OCI-LY3 (cell line): ENCODE results near the gene AFAP1L1.
"Not testable (repeated sequence)": the region's sequence is repeated elsewhere in the genome, so short reads cannot be mapped to it uniquely, and the experiment has no call there.

Experiments
- H2AFZ ChIP-seq: fragments of 200-600, 300-600 bp; shearing (Covaris generic); 2 replicates; pipeline ENCODE4 v1.6.0; 2014; ENCODE audit warnings: antibody characterized with exemption, low read depth, low read length
- H3K27ac ChIP-seq: fragments of 200-600, 300-600 bp; sonication (generic); 2 replicates; pipeline ENCODE4 v1.5.1; 2014; ENCODE audit warnings: mild to moderate bottlenecking, low read length, moderate library complexity, mixed read lengths
- H3K27me3 ChIP-seq: fragments of 200-600, 300-600 bp; sonication (generic); 2 replicates; pipeline ENCODE4 v1.6.1; 2014; ENCODE audit warnings: low read depth, low read length, mixed read lengths
- H3K36me3 ChIP-seq: fragments of 200-600, 300-600 bp; sonication (generic); replicated peaks from 2 replicates; pipeline ENCODE3; 2014; ENCODE audit warnings: low read depth, low read length, mixed read lengths
- H3K4me1 ChIP-seq: fragments of 300-600, 200-600 bp; sonication (generic); 2 replicates; pipeline ENCODE4 v1.6.1; 2014; ENCODE audit warnings: low read length, mixed read lengths
- H3K4me2 ChIP-seq: fragments of 200-600, 300-600 bp; sonication (generic); 2 replicates; pipeline ENCODE4 v1.6.1; 2014; ENCODE audit warnings: low read length, mixed read lengths
- H3K4me3 ChIP-seq: fragments of 300-600, 200-600 bp; sonication (generic); 2 replicates; pipeline ENCODE4 v1.5.1; 2014; ENCODE audit warnings: antibody characterized with exemption, mild to moderate bottlenecking, low read length, moderate library complexity
- H3K79me2 ChIP-seq: fragments of 300-600, 200-600 bp; shearing (Covaris generic); 2 replicates; pipeline ENCODE4 v1.6.1; 2014; ENCODE audit warnings: mild to moderate bottlenecking, low read length, mixed read lengths
- H3K9ac ChIP-seq: fragments of 300-600, 200-600 bp; shearing (Covaris generic); 2 replicates; pipeline ENCODE4 v1.6.0; 2014; ENCODE audit warnings: mild to moderate bottlenecking, low read length, moderate library complexity
- H3K9me3 ChIP-seq: fragments of 200-600, 300-600 bp; shearing (Covaris generic); 2 replicates; pipeline ENCODE4 v1.6.1; 2014; ENCODE audit warnings: low read length, mixed read lengths; ENCODE audit not compliant: insufficient read depth
- H4K20me1 ChIP-seq: fragments of 200-600, 300-600 bp; sonication (generic); 2 replicates; pipeline ENCODE4 v1.6.1; 2016; ENCODE audit warnings: low read length, mixed read lengths; ENCODE audit not compliant: insufficient read depth
- EZH2phosphoT487 ChIP-seq: fragments of 200-600 bp; shearing (Covaris generic); IDR thresholded peaks from 2 replicates; pipeline ENCODE4 v1.6.1; 2018; ENCODE audit warnings: antibody characterized with exemption, mixed run types, low read depth
- TF ChIP-seq, protein P1 (sequence below): fragments of 200-600, 300-600 bp; sonication (generic); IDR thresholded peaks from 2 replicates; pipeline ENCODE4 v1.5.1; 2014; ENCODE audit warnings: antibody characterized with exemption, low read length, low read depth

The AFAP1L1 gene

DNA sequence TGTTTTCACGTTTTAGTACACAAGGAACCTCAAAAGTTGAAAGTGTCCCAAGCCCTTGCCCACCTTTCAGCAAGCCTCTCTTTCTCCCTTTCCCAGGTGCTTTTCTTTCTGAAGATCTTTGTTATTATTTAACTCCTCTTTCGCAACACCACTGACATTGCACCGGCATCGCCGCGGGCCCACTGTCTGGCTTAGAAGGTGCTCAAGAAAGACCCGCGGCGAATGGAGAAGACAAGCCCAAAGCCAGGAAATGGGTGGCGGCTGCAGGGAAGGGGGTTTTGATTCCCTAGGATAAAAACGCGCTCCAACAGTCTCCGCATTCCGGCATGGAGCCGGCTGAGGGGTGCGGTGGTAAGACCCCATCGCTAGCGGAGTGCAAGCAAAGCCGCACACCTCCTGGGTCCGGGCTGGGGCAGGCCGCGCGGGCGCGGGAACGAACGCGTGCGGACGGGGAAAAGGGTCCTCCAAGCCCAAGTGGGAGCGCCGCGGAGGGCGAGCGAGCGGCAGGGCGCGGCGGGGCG, 404 bp upstream of the AFAP1L1 start:
- Histone ChIP-seq H3K36me3 (no peaks in the 10 kb centered on the region), H3K4me1 (no peaks in the 10 kb centered on the region), H4K20me1 (no peaks in the 10 kb centered on the region), H3K79me2 (no peaks in the 10 kb centered on the region), H3K4me2 (no peak overlapping the region), H2AFZ (no peak overlapping the region), H3K27me3 (no peaks in the 10 kb centered on the region), H3K9ac (no peak overlapping the region), H3K9me3 (no peaks in the 10 kb centered on the region), H3K4me3 (no peak overlapping the region), H3K27ac (no peak overlapping the region)
- TF ChIP-seq, protein P1, sequence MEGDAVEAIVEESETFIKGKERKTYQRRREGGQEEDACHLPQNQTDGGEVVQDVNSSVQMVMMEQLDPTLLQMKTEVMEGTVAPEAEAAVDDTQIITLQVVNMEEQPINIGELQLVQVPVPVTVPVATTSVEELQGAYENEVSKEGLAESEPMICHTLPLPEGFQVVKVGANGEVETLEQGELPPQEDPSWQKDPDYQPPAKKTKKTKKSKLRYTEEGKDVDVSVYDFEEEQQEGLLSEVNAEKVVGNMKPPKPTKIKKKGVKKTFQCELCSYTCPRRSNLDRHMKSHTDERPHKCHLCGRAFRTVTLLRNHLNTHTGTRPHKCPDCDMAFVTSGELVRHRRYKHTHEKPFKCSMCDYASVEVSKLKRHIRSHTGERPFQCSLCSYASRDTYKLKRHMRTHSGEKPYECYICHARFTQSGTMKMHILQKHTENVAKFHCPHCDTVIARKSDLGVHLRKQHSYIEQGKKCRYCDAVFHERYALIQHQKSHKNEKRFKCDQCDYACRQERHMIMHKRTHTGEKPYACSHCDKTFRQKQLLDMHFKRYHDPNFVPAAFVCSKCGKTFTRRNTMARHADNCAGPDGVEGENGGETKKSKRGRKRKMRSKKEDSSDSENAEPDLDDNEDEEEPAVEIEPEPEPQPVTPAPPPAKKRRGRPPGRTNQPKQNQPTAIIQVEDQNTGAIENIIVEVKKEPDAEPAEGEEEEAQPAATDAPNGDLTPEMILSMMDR = no peak
- no peak for TF ChIP-seq EZH2phosphoT487

DNA sequence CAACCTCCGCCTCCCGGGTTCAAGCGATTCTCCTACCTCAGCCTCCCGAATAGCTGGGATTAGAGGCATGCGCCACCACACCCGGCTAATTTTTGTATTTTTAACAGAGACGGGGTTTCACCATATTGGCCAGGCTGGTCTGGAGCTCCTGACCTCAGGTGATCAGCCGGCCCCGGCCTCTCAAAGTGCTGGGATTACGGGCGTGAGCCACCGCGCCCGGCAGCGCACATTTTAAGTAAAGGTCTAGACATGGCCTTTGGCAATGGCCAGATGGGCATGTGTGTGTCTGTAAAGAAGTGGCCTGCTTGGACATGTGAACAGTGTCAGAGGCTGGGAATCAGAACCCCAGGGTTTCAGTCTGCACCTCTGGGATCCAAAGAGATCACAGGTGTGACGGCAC, 1.1 kb downstream of the AFAP1L1 start:
- not testable (repeated sequence) for H2AFZ ChIP-seq, H3K4me3 ChIP-seq, H3K4me2 ChIP-seq, H3K36me3 ChIP-seq, H3K4me1 ChIP-seq, H3K9me3 ChIP-seq, H4K20me1 ChIP-seq, H3K79me2 ChIP-seq, H3K9ac ChIP-seq, H3K27ac ChIP-seq
- H3K27me3 ChIP-seq = peaks cover 12% of the 10 kb centered on the region; the same call in 1 of the 2 replicates

DNA sequence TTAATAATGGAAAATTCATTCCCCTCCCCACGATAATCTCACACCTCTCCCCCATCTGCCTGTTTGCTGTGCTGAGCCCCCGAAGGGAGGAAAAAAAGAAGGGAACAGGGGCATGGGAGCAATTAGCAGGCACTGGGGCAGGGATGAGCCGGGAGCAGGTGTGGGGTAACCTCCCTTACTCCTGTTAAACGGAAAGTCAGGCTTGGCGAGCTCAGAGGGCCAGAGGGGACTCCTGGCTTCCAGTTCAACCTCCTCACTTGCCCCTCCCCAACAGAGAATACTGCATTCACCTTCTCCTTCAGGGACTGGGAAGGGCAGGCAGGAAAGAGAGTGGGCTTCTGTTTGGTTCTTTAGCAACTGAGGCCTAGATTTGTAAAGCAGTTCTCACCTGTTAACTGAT, 1.6 kb downstream of the AFAP1L1 start:
- H3K27me3 ChIP-seq = peaks cover 13% of the 10 kb centered on the region; the same call in 1 of the 2 replicates
- no peak for TF ChIP-seq EZH2phosphoT487
- TF ChIP-seq, protein P1 = no peak
- no peaks in the 10 kb centered on the region for H3K79me2 ChIP-seq
- H3K9ac ChIP-seq = no peak overlapping the region
- no peak overlapping the region for H3K27ac ChIP-seq
- no peaks in the 10 kb centered on the region for H3K36me3 ChIP-seq
- no peak overlapping the region for H3K4me2 ChIP-seq
- no peaks in the 10 kb centered on the region for H3K4me1 ChIP-seq
- no peak overlapping the region for H2AFZ ChIP-seq
- no peaks in the 10 kb centered on the region for H3K9me3 ChIP-seq
- no peak overlapping the region for H3K4me3 ChIP-seq
- no peaks in the 10 kb centered on the region for H4K20me1 ChIP-seq

DNA sequence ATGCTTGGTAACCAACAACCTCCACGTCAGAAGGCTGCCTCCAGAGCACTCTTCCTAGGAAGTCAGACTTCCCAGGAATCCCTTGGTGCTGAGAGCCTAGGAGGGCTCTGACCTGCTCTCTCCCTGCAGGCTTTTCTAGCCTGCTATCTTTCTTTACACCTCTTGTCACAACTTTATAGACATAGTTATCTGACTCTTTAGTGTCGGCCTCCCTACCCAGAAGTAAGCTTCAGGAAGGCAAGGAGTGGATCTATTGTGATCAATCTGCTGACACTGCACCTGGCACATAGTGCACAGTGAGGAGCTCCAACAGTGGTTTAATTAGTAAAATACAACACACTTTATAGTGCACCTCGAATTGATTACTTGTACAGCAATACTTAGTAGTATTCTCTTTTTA, 2.3 kb downstream of the AFAP1L1 start:
- Histone ChIP-seq H3K9ac (no peak overlapping the region), H3K9me3 (no peaks in the 10 kb centered on the region), H2AFZ (no peak overlapping the region), H3K79me2 (no peaks in the 10 kb centered on the region), H3K36me3 (no peaks in the 10 kb centered on the region), H3K27ac (no peak overlapping the region), H3K27me3 (peaks cover 14% of the 10 kb centered on the region; the same call in 1 of the 2 replicates), H3K4me1 (no peaks in the 10 kb centered on the region), H3K4me2 (no peak overlapping the region), H3K4me3 (no peak overlapping the region), H4K20me1 (no peaks in the 10 kb centered on the region)
- no peak for TF ChIP-seq EZH2phosphoT487
- TF ChIP-seq, protein P1 = no peak
